ENCODE results near the gene PCAT7. TPM values are rescaled to one million over a fixed set of nuclear protein-coding genes. Genes with fewer than 3 reads are reported as not detected.

Gene PCAT7
- total RNA-seq, 4 donors from 2014 or later, result not detected

DNA sequence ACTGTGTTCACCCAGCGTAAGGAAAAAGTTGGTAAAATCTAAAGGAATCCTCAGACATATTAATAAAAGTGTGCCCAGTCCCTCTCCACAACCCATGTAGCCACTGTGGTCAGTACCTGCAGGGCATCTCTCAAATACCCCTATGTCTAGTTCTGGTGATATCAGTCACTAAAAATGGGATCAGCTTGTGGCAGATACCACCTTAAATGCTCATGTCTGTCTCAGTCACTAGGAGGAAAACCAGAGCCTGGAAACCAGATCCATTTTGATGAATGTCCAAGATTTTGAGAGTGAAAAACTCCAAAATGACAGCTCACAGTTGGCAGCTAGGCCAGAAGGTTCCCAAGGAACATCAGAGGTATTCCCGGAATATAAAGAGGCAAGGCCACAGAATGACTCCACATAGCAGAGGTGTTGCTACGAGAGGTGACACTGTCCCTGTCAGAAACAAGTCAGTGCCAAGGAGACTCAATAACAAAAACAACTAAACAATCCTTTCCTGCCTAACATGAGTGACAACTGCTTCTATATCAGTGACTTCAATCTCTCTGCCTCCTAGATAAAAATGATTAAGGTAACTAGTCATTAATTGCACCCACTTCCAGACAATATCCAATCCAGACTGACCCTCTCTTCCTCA is 13.5 kb downstream of the PCAT7 start:
- H3K36me3 ChIP-seq, result no peaks in the 10 kb centered on the region
- peak; percentile 87 for DNase-seq (ENCODE audit: extremely low spot score)
- WGBS, result 70% methylated on average over 3 of the region's 3 CpGs
- no peaks in the 10 kb centered on the region for H3K9me3 ChIP-seq
- no peak for TF ChIP-seq CTCF (IDR thresholded peaks at IDR 0.05)
- TF ChIP-seq POLR2AphosphoS5 (IDR thresholded peaks at IDR 0.05), result no peak
- no peak for TF ChIP-seq POLR2A (IDR thresholded peaks at IDR 0.05; ENCODE audit: low read depth)
- no peak for TF ChIP-seq EP300 (IDR thresholded peaks at IDR 0.05)
- no peaks in the 10 kb centered on the region for H3K4me1 ChIP-seq
- H3K27me3 ChIP-seq, result peaks cover 0 to 3% (median 0%) of the 10 kb centered on the region in 4 donors
- intact Hi-C loops (cut with DNase I), result no loop called here
- no peak overlapping the region for H3K4me3 ChIP-seq
- H3K27ac ChIP-seq (replicated peaks in 1 of 4), result no peak overlapping the region

DNA sequence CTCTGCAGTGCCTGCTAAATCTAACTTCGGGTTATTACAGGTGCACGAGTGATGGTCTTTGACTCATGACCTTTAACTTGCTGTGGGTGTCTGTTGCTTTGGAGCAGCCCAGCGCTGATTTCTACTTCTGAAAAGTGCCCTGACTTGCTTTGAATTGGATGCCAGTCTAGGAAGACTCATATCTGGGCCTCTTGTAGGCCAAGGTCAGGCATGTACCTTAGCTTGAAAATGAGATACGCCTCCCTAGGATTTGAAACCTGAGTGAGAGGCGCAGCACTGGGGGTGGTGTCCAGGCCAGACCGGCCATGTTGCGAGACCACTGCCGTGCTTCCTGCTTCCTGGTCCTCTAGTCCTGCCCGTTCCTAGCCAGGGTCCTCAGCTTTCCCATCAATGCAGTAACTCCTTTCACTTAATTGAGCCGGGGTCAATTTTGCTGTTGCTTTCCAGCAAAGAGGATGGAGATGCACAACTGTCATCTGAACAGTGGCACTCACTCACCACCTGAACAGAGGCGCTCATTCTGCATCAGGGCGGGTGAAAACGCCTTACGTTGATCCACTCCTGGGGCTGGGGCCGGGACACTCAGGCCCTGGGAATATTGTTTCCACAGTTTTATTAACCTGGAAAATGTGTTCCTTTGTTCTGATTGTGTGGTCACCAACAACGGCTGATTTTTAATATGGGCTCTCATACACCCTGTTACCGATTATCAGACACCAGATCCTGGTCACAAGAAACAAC is 14.3 kb downstream of the PCAT7 start:
- no peaks in the 10 kb centered on the region for H3K4me1 ChIP-seq
- H3K4me3 ChIP-seq, result no peak overlapping the region
- intact Hi-C loops (cut with DNase I), result no loop called here
- H3K36me3 ChIP-seq, result no peaks in the 10 kb centered on the region
- no peak overlapping the region for H3K27ac ChIP-seq (replicated peaks in 1 of 4)
- 94% methylated on average over 15 of the region's 17 CpGs for WGBS
- H3K9me3 ChIP-seq, result no peaks in the 10 kb centered on the region
- TF ChIP-seq EP300 (IDR thresholded peaks at IDR 0.05), result no peak
- TF ChIP-seq POLR2AphosphoS5 (IDR thresholded peaks at IDR 0.05), result no peak
- TF ChIP-seq POLR2A (IDR thresholded peaks at IDR 0.05; ENCODE audit: low read depth), result no peak
- no peak for TF ChIP-seq CTCF (IDR thresholded peaks at IDR 0.05)
- peaks cover 0 to 3% (median 0%) of the 10 kb centered on the region in 4 donors for H3K27me3 ChIP-seq
- peak; percentile 89 for DNase-seq (ENCODE audit: extremely low spot score)

DNA sequence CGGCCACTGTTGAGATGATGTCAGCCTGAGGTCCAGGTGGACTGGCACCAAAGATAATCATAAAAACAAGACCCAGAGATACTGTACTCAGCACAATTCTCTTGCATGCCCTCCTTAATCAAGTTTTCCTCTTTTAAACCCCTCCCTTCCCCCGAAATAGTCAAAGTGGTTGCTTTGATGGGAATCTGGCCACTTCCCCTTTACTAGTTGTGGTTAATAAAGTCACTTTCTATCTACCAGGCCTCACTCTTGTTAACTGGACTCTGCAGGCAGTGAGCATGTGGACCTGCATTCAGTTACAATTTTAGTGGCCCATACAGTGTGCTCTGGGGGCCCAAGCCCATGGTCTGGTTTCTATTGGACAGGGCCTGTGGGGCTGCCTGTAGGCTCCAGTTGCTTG is 21.2 kb downstream of the PCAT7 start:
- Histone ChIP-seq H3K4me1 (peaks cover 0 to 8% (median 0%) of the 10 kb centered on the region in 4 donors), H3K36me3 (no peaks in the 10 kb centered on the region), H3K27me3 (peaks cover 0 to 3% (median 0%) of the 10 kb centered on the region in 4 donors), H3K27ac (replicated peaks in 1 of 4) (no peak overlapping the region), H3K9me3 (no peaks in the 10 kb centered on the region), H3K4me3 (no peak overlapping the region)
- 92% methylated on average over 2 of the region's 2 CpGs for WGBS
- TF ChIP-seq EP300 (IDR thresholded peaks at IDR 0.05), result no peak
- TF ChIP-seq POLR2A (IDR thresholded peaks at IDR 0.05; ENCODE audit: low read depth), result no peak
- TF ChIP-seq POLR2AphosphoS5 (IDR thresholded peaks at IDR 0.05), result no peak
- no peak for TF ChIP-seq CTCF (IDR thresholded peaks at IDR 0.05)
- DNase-seq (ENCODE audit: extremely low spot score), result no peak
- intact Hi-C loops (cut with DNase I), result no loop called here

DNA sequence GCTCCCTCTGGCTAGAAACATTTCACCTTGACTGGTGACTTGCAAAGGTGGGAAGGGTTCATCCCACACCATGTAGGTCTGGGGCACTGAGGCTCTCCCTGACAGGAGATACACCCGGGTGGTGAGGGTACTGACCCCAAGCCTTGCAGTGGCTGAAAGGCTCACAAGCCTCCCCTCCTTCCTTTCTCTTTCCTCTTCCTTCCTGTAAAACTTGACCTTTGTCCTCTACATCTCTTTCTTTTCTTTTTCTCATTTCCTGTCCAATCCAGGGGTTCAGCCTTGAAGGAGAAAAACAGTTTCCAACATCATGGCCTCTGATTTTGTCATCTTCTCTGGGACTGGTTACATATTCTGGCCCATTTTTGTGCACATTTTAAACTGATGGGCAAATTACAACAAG is 22.2 kb downstream of the PCAT7 start:
- Histone ChIP-seq H3K4me3 (no peak overlapping the region), H3K4me1 (peaks cover 0 to 8% (median 0%) of the 10 kb centered on the region in 4 donors), H3K27me3 (peaks cover 0 to 3% (median 0%) of the 10 kb centered on the region in 4 donors), H3K27ac (replicated peaks in 1 of 4) (no peak overlapping the region), H3K9me3 (no peaks in the 10 kb centered on the region), H3K36me3 (no peaks in the 10 kb centered on the region)
- intact Hi-C loops (cut with DNase I), result no loop called here
- 0% methylated on average over 1 of the region's 1 CpG for WGBS
- no peak for DNase-seq (ENCODE audit: extremely low spot score)
- TF ChIP-seq POLR2A (IDR thresholded peaks at IDR 0.05; ENCODE audit: low read depth) (no peak), CTCF (IDR thresholded peaks at IDR 0.05) (no peak), EP300 (IDR thresholded peaks at IDR 0.05) (no peak)
